GM10266 (cell line): ENCODE data around the gene GAK.

Experiments used
- DNase-seq: peaks from one replicate; pipeline ENCODE4 v3.0.0; 2012; ENCODE audit errors: extremely low spot score
- CTCF ChIP-seq: IDR thresholded peaks from 2 replicates; pipeline ENCODE4 v1.5.1; 2012; ENCODE audit warnings: mild to moderate bottlenecking, low read depth; ENCODE audit not compliant: control insufficient read depth, insufficient read depth; ENCODE audit errors: missing control alignments

Gene GAK

DNA sequence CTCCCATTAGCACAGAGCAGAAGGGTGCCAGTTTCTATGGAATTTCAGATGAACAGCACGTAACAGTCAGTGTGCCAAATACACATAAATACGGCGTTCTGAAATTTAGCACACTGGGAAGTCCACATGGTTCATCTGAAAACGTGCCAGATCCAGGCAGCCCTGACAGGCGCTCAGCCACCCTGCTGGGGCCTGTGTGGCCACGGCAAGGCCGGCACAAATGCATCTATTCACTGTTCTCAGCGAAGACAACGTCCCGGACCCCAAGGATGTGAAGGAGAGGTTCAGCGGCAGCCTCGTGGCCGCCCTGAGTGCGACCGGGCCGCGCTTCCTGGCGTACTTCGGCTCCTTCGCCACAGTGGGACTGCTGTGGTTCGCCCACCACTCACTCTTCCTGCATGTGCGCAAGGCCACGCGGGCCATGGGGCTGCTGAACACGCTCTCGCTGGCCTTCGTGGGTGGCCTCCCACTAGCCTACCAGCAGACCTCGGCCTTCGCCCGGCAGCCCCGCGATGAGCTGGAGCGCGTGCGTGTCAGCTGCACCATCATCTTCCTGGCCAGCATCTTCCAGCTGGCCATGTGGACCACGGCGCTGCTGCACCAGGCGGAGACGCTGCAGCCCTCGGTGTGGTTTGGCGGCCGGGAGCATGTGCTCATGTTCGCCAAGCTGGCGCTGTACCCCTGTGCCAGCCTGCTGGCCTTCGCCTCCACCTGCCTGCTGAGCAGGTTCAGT lies 25.6 kb upstream of the GAK start:
- DNase-seq: no peak
- TF ChIP-seq CTCF: no peak

DNA sequence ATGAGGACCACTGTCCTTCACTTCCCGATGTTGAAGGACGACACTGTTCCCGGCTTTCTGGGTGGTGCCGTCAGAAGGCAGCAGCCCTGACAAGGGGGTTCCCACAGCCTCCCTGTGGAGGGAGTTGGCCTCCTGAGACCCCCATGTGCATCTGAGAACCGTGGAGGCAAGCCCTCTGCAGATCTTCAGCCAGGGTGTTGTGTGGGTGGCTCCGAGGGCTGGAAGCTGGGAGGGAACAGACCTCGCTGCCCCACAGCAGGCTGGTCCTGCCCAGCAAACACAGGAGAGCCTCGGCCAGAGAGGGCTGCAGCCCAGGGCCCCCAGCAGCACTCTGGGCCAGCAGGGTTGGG lies 25.1 kb upstream of the GAK start:
- TF ChIP-seq CTCF: no peak
- DNase-seq: no peak

GRCh38 chr4:956531-957230 lies 24.6 kb upstream of the GAK start:
- TF ChIP-seq CTCF: no peak
- no peak for DNase-seq

DNA sequence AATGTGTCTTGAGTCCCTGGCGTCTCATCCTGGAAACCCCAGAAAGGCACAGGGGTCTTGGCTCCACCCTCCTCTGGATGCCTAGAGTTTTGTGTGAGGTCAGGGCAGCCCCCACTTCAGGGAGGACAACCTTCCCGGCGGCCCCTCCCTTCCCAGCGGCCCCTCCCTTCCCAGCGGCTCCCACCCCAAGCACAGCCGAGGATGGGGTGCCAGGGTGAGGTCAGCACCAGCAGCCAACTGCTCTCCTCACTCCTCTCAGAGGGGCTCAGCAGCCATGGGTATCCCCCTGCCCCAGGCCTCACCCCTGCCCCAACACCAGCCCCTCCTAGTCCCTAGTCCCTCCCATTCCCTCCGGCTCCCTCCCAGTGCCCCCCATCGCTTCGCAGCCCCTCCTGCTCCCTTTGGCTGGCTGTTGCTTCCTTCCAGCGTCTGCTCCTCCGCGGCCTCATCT lies 23.8 kb upstream of the GAK start:
- TF ChIP-seq CTCF: no peak

GRCh38 chr4:955161-955921 lies 23.2 kb upstream of the GAK start:
- no peak for DNase-seq
- no peak for TF ChIP-seq CTCF

More for the DNA sequence above, 23.8 kb upstream of the GAK start:
- DNase-seq: no peak

- DNase-seq: no peak
- no peak for TF ChIP-seq CTCF
Observed at GRCh38 chr4:954211-955020, 22.3 kb upstream of the GAK start.

GRCh38 chr4:953574-953915 lies 21.4 kb upstream of the GAK start:
- TF ChIP-seq CTCF: no peak
- DNase-seq: no peak
